Uterus (tissue), 4 donors: Measurements from ENCODE around the gene PTRH1. TPM values are rescaled to one million over a fixed set of nuclear protein-coding genes. Genes with fewer than 3 reads are reported as not detected.

Source experiments
- DNase-seq, 2 donors: peaks; one replicate each; pipeline ENCODE4 v3.0.0-alpha.2; 2019 to 2020
- H3K27ac ChIP-seq, 2 donors: fragments of 200-600 bp; sonication (generic); 1 replicate in 1 of 2; 2 replicates in 1 of 2; pipeline ENCODE4 v1.5.1; 2016 to 2018
- H3K27me3 ChIP-seq, 2 donors: fragments of 200-600 bp; sonication (generic); one replicate each; pipeline ENCODE4 v1.5.1; 2018 to 2019; ENCODE audit warnings: control low read depth in 1 of 2
- H3K36me3 ChIP-seq, 2 donors: fragments of 200-600 bp; sonication (generic); one replicate each; pipeline ENCODE4 v1.5.1; 2019; ENCODE audit warnings: control low read depth in 1 of 2
- H3K4me1 ChIP-seq, 2 donors: fragments of 200-600 bp; sonication (generic); one replicate each; pipeline ENCODE4 v1.5.1; 2018 to 2019; ENCODE audit warnings: control low read depth in 1 of 2
- H3K4me3 ChIP-seq, 2 donors: fragments of 200-600 bp; sonication (generic); 1 replicate in 1 of 2; 2 replicates in 1 of 2; pipeline ENCODE4 v1.5.1; 2018 to 2019; ENCODE audit warnings: mild to moderate bottlenecking in 1 of 2
- H3K9me3 ChIP-seq, 2 donors: fragments of 200-600 bp; sonication (generic); one replicate each; pipeline ENCODE4 v1.5.1; 2019; ENCODE audit warnings: control low read depth in 1 of 2
- CTCF ChIP-seq, 4 experiments: fragments of 200-600 bp in 2 of 4; fragments of 450-650 bp in 2 of 4; sonication (generic) in 2 of 4; IDR thresholded peaks; one replicate each; pipeline ENCODE4 v1.5.1; 2016 to 2019; ENCODE audit warnings: antibody characterized with exemption in 4 of 4, mild to moderate bottlenecking in 2 of 4, moderate library complexity in 1 of 4
- POLR2A ChIP-seq, 2 donors: fragments of 450-650 bp; IDR thresholded peaks; one replicate each; pipeline ENCODE4 v1.6.1; 2016; ENCODE audit warnings: antibody characterized with exemption in 2 of 2, mild to moderate bottlenecking in 1 of 2, moderate library complexity in 1 of 2
- intact Hi-C: fragments of 100-400 bp; cut with DNase I; formaldehyde crosslinking; loops from one replicate; pipeline ENCODE4 v1.15.1; 2023; ENCODE audit warnings: low total_unique reads
- total RNA-seq, 4 donors: library from RNA; depleted of rRNA in 3 of 4; stranded (reverse); fragments of >200 nt in 3 of 4; gene quantifications; one replicate each; pipeline versions ENCODE4 v1.1.0 to v1.2.4, GENCODE V29; 2014 to 2023
- donor health status: DM: yes; HTN: yes; CAD: no.

PTRH1 gene
- total RNA-seq, 4 donors from 2014 or later: 3.8 to 18.4 (median 10.4) TPM

- Histone ChIP-seq H3K4me1 (no peaks in the 10 kb centered on the region), H3K4me3 (no peak overlapping the region), H3K9me3 (no peaks in the 10 kb centered on the region), H3K27ac (no peak overlapping the region), H3K27me3 (no peaks in the 10 kb centered on the region), H3K36me3 (no peaks in the 10 kb centered on the region)
- intact Hi-C loops: no loop called here
- no peak for TF ChIP-seq POLR2A (IDR thresholded peaks at IDR 0.05)
- no peak for TF ChIP-seq CTCF (IDR thresholded peaks at IDR 0.05)
- no peak for DNase-seq
These were observed 15.4 kb upstream of the PTRH1 start for GRCh38 chr9:127730799-127731410.

DNA sequence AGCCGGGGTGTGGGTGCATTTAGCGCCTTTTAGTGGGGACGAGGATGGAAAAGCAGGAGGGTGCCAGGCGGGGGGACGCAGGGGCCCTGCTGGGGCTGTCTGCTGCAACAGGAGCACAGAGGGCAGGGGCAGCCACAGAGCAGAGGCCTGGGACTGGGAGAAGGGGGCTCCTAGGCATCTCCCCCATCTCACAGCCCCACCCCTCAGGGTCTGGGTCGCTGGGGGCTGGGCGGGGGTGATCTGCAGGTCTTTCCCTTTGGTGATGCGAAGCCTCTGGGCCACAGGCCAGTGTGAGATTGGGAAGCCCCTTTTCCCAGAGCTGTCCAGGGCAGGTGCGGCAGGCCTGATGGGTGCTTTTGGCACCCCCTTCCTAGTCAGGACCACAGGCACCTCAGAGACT, 14.8 kb upstream of the PTRH1 start:
- Histone ChIP-seq H3K27ac (no peak overlapping the region), H3K36me3 (no peaks in the 10 kb centered on the region), H3K4me3 (no peak overlapping the region), H3K4me1 (no peaks in the 10 kb centered on the region), H3K9me3 (no peaks in the 10 kb centered on the region), H3K27me3 (no peaks in the 10 kb centered on the region)
- no peak for DNase-seq
- intact Hi-C loops: no loop called here
- TF ChIP-seq POLR2A (IDR thresholded peaks at IDR 0.05) (no peak), CTCF (IDR thresholded peaks at IDR 0.05) (no peak)

DNA sequence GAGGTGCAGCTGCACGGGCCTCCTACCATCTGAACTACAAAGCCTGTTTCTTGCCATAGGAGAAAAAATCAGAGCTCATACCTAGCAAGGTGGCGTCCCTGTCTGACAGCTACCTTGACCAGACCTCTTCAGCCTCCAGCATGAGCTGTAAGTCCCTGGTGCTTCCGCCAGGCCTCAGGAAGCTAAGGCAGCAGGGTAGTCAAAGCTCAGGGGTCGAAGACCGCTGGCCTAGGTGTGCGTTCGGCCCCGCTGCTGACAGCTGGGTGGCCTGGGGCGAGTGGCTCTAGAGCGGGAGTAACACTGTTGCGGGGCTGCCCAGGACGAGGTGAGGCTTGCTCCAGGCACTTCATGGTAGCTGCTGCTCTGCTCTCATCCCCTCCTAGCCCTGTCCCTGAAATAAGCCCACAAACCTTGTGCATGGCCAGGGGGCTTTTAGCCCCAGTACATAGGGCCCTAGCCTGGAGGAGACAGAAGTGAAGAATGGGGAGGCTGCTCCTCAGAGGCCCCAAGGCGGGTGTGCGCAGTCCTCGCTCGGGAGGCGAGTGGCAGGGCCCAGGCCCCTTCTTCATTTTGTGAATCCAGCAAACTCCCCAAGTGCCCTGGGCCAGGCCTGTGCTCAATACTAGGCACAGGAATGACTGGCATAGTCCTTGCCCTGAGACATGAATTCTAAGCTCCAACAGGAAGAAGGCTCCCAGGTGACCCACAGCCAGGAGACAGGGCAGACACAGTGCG, 14.2 kb upstream of the PTRH1 start:
- DNase-seq: no peak

GRCh38 chr9:127728808-127729207, 13.3 kb upstream of the PTRH1 start:
- no peak for DNase-seq
- H3K27me3 ChIP-seq: no peaks in the 10 kb centered on the region
- H3K27ac ChIP-seq: no peak overlapping the region
- intact Hi-C loops: loop anchor here (10.0 kb wide), 1 partner anchor 134 kb away; no protein-coding TSS in a partner anchor
- no peaks in the 10 kb centered on the region for H3K9me3 ChIP-seq
- no peaks in the 10 kb centered on the region for H3K4me1 ChIP-seq
- H3K36me3 ChIP-seq: no peaks in the 10 kb centered on the region
- TF ChIP-seq CTCF (IDR thresholded peaks at IDR 0.05) (no peak), POLR2A (IDR thresholded peaks at IDR 0.05) (no peak)
- H3K4me3 ChIP-seq: no peak overlapping the region

More for the DNA sequence above, 14.2 kb upstream of the PTRH1 start:
- TF ChIP-seq CTCF (IDR thresholded peaks at IDR 0.05) (no peak), POLR2A (IDR thresholded peaks at IDR 0.05) (no peak)
- H3K36me3 ChIP-seq: no peaks in the 10 kb centered on the region
- H3K27ac ChIP-seq: no peak overlapping the region
- intact Hi-C loops: loop anchor here (10.0 kb wide), 1 partner anchor 135 kb away; no protein-coding TSS in a partner anchor
- H3K9me3 ChIP-seq: no peaks in the 10 kb centered on the region
- H3K27me3 ChIP-seq: no peaks in the 10 kb centered on the region
- H3K4me3 ChIP-seq: no peak overlapping the region
- no peaks in the 10 kb centered on the region for H3K4me1 ChIP-seq

DNA sequence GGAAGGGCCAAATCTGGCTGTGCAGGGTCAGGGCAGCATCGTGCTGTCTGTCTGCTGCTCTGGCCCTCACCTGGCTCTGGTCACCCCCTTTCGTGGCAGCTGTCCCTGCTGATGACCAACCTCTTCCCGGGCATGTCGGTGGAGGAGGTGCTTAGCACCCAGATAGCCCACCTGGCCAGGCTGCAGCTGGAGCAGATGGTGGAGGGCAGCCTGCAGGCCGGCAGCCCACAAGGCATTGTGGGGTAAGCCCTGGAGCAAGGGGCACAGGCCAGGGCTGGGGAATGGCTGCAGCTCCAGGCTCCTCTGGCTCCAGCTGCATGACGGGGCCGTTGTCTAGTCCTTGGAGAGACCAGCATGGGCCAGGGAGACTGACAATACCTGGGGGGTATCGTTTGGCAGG, 11.4 kb upstream of the PTRH1 start:
- no peak overlapping the region for H3K4me3 ChIP-seq
- H3K36me3 ChIP-seq: no peaks in the 10 kb centered on the region
- no peak for DNase-seq
- intact Hi-C loops: loop anchor here (10.0 kb wide), 1 partner anchor 132 kb away; no protein-coding TSS in a partner anchor
- no peak overlapping the region for H3K27ac ChIP-seq
- no peaks in the 10 kb centered on the region for H3K4me1 ChIP-seq
- no peaks in the 10 kb centered on the region for H3K9me3 ChIP-seq
- TF ChIP-seq CTCF (IDR thresholded peaks at IDR 0.05) (no peak), POLR2A (IDR thresholded peaks at IDR 0.05) (no peak)
- H3K27me3 ChIP-seq: no peaks in the 10 kb centered on the region
